ENCODE measurements around the gene SELPLG. TPM values are rescaled to one million over a fixed set of nuclear protein-coding genes. Genes with fewer than 3 reads are reported as not detected.

SELPLG gene, protein sequence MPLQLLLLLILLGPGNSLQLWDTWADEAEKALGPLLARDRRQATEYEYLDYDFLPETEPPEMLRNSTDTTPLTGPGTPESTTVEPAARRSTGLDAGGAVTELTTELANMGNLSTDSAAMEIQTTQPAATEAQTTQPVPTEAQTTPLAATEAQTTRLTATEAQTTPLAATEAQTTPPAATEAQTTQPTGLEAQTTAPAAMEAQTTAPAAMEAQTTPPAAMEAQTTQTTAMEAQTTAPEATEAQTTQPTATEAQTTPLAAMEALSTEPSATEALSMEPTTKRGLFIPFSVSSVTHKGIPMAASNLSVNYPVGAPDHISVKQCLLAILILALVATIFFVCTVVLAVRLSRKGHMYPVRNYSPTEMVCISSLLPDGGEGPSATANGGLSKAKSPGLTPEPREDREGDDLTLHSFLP
- 1.4 TPM for polyA plus RNA-seq (2012; ENCODE audit: insufficient read depth, insufficient read length, low read depth)

DNA sequence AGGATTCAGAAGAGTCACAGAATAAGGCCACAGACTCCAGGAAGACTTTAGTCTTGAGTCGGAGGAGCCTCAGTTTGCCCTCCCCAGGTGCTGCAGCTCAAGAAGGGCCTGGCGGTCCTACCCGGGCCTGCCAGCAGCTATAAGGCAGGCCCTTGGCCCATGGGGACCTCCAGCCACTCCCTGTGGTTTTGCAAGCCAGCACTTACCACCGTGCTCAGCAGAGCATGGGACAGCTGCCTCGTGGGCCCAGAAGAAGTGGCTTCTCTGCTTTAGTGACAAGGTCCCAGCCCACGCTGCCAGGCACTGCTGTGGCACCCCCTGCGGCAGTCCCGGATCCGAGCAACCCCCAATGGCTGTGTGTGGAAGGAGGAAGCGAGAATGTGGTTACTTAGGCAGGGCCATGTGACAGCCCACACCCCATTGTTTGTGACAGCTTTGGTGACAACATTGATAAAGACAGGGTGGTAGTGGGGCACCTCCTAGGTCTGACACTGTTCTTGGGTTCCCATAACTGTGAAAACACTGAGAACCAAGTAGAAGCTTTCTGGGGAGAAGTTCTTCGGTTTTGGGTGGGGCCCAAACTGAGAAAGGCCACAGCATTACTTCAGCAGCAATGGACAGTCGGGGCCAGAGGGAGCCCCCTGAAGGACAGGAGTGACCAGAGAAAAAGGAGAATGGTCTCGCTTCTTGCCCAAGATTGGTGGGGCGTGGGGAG is at the start of gene SELPLG:
Gene SELPLG, minus strand, starts transcription at position 361 of the 715 bp plus-strand sequence. CDS start 9,587 bp downstream, outside the sequence.
- Histone ChIP-seq H3K27me3 (no peaks in the 10 kb centered on the region), H3K4me1 (peaks cover 8% of the 10 kb centered on the region), H3K4me3 (ENCODE audit: low read depth, low read length) (no peak within 1 kb of the TSS), H3K36me3 (no peaks in the 10 kb centered on the region), H3K9me3 (no peaks in the 10 kb centered on the region)
- TF ChIP-seq, protein P1, sequence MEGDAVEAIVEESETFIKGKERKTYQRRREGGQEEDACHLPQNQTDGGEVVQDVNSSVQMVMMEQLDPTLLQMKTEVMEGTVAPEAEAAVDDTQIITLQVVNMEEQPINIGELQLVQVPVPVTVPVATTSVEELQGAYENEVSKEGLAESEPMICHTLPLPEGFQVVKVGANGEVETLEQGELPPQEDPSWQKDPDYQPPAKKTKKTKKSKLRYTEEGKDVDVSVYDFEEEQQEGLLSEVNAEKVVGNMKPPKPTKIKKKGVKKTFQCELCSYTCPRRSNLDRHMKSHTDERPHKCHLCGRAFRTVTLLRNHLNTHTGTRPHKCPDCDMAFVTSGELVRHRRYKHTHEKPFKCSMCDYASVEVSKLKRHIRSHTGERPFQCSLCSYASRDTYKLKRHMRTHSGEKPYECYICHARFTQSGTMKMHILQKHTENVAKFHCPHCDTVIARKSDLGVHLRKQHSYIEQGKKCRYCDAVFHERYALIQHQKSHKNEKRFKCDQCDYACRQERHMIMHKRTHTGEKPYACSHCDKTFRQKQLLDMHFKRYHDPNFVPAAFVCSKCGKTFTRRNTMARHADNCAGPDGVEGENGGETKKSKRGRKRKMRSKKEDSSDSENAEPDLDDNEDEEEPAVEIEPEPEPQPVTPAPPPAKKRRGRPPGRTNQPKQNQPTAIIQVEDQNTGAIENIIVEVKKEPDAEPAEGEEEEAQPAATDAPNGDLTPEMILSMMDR (IDR thresholded peaks at IDR 0.05; ENCODE audit: low read depth, low read length) = no peak
- no peak for DNase-seq

DNA sequence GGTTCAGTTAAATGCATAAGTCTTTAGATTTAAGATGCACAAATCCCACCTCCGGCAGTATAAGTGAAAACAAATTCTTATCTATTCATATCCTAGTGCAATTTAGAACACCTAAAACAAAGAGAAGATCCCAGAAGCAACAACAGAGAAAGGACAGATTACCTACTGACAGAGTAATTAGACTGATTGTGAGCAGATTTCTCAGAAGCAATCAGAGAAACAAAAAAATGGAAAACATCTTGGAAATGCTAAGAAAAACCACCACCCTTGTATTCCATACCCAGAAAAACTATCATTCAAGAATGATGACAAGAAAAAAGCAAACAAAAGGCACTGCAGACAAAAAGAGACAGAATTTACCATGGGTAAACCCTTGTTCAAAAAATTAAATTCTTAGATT is 47.6 kb upstream of the SELPLG start:
- TF ChIP-seq, protein P1 (IDR thresholded peaks at IDR 0.05; ENCODE audit: low read depth, low read length) = no peak
- no peak for DNase-seq
- H3K4me1 ChIP-seq = peaks cover 9% of the 10 kb centered on the region
- no peaks in the 10 kb centered on the region; the same call in 1 of the 2 replicates for H3K9me3 ChIP-seq
- no peak overlapping the region for H3K4me3 ChIP-seq (ENCODE audit: low read depth, low read length)
- H3K36me3 ChIP-seq = peaks cover 18% of the 10 kb centered on the region
- no peaks in the 10 kb centered on the region for H3K27me3 ChIP-seq

DNA sequence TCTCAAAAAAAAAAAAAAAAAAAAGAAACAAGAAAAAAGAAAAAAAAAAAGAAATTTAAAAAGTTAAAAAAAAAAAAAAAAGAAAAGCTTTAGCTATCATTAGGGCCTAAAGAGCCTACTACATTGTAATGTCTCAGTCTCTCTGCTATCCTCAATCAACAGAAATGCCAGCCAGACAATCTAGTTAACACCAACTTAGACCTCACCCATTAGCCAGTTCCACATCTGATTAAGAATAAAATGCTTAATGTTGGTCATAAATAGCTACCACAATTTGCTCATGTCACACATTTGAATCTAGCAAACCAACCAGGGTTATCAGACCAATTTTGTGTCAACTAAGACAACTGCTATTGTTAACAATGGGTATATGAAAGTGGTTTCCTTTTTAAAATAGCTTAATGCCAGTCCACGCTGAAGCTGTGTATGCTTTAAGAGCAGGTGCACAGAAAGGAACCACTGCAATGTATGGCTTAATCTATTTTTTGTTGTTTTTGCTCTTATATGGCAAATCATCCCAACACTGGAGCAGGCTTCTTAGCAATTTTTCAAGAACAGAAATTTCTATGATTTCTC is 45.5 kb upstream of the SELPLG start:
- Histone ChIP-seq H3K36me3 (peaks cover 27% of the 10 kb centered on the region), H3K4me3 (ENCODE audit: low read depth, low read length) (no peak overlapping the region), H3K9me3 (no peaks in the 10 kb centered on the region; the same call in 1 of the 2 replicates), H3K27me3 (no peaks in the 10 kb centered on the region), H3K4me1 (no peaks in the 10 kb centered on the region)
- TF ChIP-seq, protein P1 (IDR thresholded peaks at IDR 0.05; ENCODE audit: low read depth, low read length) = no peak
- DNase-seq = no peak

DNA sequence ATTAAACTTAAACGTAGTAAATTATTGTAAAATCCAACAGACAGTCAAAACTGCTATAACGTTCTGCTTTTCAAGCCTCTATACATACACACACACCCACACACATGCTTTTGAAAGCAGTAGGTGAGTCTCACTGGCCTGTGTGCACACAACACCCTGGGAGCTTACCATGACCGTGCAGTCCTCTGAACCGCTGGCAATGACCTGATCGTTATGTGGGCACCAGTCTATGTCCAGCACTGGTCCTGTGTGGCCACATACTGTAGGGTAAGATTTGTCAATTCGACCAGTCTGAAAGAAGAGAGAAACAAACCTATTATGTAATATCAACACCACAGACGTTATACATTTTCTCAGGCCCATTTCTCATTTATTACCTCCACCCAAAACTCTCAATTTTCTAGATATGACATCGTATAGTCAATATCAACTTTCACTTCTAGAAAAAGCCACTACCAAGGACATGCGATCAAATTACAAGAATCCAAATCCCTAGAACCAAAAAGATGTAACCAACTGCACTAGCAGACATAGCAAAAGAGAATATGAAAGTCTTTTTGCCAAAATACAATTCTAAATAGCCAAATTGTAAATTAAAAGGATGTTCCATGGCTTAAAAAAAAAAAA is 44.5 kb upstream of the SELPLG start:
- no peaks in the 10 kb centered on the region; the same call in 1 of the 2 replicates for H3K9me3 ChIP-seq
- no peak overlapping the region for H3K4me3 ChIP-seq (ENCODE audit: low read depth, low read length)
- 0 out of 2 replicates have a peak, but pooled peaks cover 3% of the 10 kb centered on the region for H3K4me1 ChIP-seq
- no peak for DNase-seq
- H3K27me3 ChIP-seq = no peaks in the 10 kb centered on the region
- peaks cover 27% of the 10 kb centered on the region for H3K36me3 ChIP-seq
- TF ChIP-seq, protein P1 (IDR thresholded peaks at IDR 0.05; ENCODE audit: low read depth, low read length) = no peak

DNA sequence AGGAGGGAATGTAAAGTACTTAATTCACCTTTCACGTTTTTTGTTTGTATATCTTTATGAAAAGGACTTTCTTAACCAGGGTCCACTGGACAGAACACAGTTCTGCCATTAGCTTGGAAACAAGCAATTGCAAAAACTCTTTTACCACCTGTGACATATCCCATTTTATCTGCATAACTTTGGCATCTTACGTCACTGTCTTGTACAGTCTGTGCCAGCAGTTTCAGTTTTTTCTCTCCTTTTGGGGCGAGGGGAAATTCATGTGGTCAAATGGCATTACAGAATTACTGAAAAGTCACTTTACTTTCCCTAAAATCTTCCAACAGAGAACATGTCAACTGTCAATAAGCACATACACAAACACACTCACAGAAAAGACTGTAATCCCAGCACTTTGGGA is 43.7 kb upstream of the SELPLG start:
- no peaks in the 10 kb centered on the region; the same call in 1 of the 2 replicates for H3K9me3 ChIP-seq
- TF ChIP-seq, protein P1 (IDR thresholded peaks at IDR 0.05; ENCODE audit: low read depth, low read length) = no peak

More for the DNA sequence above, 43.7 kb upstream of the SELPLG start:
- peaks cover 27% of the 10 kb centered on the region for H3K36me3 ChIP-seq
- H3K4me3 ChIP-seq (ENCODE audit: low read depth, low read length) = no peak overlapping the region
- no peak for DNase-seq
- H3K27me3 ChIP-seq = no peaks in the 10 kb centered on the region
- 0 out of 2 replicates have a peak, but pooled peaks cover 4% of the 10 kb centered on the region for H3K4me1 ChIP-seq
